Thyroid gland (tissue), 4 donors: ENCODE measurements around the gene LIN28A.

Experiments
- POLR2A ChIP-seq, 2 donors: fragments of 450-650 bp; IDR thresholded peaks; one replicate each; pipeline ENCODE4 v1.6.1; 2017; ENCODE audit warnings: antibody characterized with exemption in 2 of 2, mild to moderate bottlenecking in 2 of 2, moderate library complexity in 1 of 2
- TF ChIP-seq, protein P1 (sequence below), 6 experiments: fragments of 200-600 bp in 3 of 6; fragments of 450-650 bp in 3 of 6; sonication (generic) in 3 of 6; IDR thresholded peaks; one replicate each; pipeline ENCODE4 v1.5.1; 2016 to 2019; ENCODE audit warnings: antibody characterized with exemption in 6 of 6, mild to moderate bottlenecking in 2 of 6, inconsistent platforms in 1 of 6, moderate library complexity in 1 of 6

DNA sequence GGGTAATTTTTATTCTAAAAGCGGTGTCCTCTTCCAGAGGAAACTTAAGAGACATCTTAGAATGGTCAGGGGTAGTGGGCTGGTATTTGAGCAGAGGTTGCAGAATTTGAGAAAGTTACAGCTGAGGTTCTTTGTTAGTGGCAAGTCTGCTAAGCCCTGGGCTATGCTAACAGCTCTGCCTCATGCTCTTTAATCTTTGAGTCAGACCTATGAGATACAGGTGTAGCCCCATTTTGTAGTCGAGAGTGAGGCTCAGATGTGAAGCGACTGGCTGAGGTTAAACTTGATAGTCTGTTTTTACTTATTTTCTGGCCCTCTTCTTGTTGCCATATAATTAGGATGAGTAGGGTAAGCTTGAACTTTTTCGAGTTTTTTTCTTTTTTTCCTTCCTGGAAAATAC lies 66.3 kb downstream of the LIN28A start:
- TF ChIP-seq, protein P1, sequence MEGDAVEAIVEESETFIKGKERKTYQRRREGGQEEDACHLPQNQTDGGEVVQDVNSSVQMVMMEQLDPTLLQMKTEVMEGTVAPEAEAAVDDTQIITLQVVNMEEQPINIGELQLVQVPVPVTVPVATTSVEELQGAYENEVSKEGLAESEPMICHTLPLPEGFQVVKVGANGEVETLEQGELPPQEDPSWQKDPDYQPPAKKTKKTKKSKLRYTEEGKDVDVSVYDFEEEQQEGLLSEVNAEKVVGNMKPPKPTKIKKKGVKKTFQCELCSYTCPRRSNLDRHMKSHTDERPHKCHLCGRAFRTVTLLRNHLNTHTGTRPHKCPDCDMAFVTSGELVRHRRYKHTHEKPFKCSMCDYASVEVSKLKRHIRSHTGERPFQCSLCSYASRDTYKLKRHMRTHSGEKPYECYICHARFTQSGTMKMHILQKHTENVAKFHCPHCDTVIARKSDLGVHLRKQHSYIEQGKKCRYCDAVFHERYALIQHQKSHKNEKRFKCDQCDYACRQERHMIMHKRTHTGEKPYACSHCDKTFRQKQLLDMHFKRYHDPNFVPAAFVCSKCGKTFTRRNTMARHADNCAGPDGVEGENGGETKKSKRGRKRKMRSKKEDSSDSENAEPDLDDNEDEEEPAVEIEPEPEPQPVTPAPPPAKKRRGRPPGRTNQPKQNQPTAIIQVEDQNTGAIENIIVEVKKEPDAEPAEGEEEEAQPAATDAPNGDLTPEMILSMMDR (IDR thresholded peaks at IDR 0.05): no peak
- no peak for TF ChIP-seq POLR2A (IDR thresholded peaks at IDR 0.05)
